GM18517 (cell line): ENCODE results near the gene NDUFC2.
"Not testable (repeated sequence)": the region's sequence is repeated elsewhere in the genome, so short reads cannot be mapped to it uniquely, and the experiment has no call there.

Experiments
- ATAC-seq: cut with Tn5 transposase; IDR thresholded peaks from one replicate; pipeline ENCODE4 v1.9.1; 2021; ENCODE audit warnings: mild to moderate bottlenecking, moderate library complexity; ENCODE audit not compliant: unreplicated experiment

Gene NDUFC2

GRCh38 chr11:78056093-78056492, 23.6 kb downstream of the NDUFC2 start:
- ATAC-seq = no peak

- no peak for ATAC-seq
Measured at GRCh38 chr11:78054971-78055370, 24.7 kb downstream of the NDUFC2 start.

- ATAC-seq = no peak
Measured at GRCh38 chr11:78050964-78051831, 28.5 kb downstream of the NDUFC2 start.

GRCh38 chr11:78049348-78049747, 30.3 kb downstream of the NDUFC2 start:
- ATAC-seq = no peak

- no peak for ATAC-seq
Measured at GRCh38 chr11:78048561-78048960, 31.1 kb downstream of the NDUFC2 start.

- ATAC-seq = no peak
Measured at GRCh38 chr11:78046486-78046854, 33.2 kb downstream of the NDUFC2 start.

- ATAC-seq = no peak
Measured at GRCh38 chr11:78045851-78046485, 33.7 kb downstream of the NDUFC2 start.

- no peak for ATAC-seq
Measured at GRCh38 chr11:78044706-78045105, 35.0 kb downstream of the NDUFC2 start.

- ATAC-seq = no peak
Measured at GRCh38 chr11:78041843-78042440, 37.7 kb downstream of the NDUFC2 start.

GRCh38 chr11:78041380-78041719, 38.3 kb downstream of the NDUFC2 start:
- ATAC-seq = not testable (repeated sequence)

- ATAC-seq = no peak
Measured at GRCh38 chr11:78040691-78041379, 38.8 kb downstream of the NDUFC2 start.

GRCh38 chr11:78039919-78040671, 39.6 kb downstream of the NDUFC2 start:
- peak; percentile 48 for ATAC-seq

- ATAC-seq = peak; percentile 31
Measured at GRCh38 chr11:78039391-78039918, 40.2 kb downstream of the NDUFC2 start.

GRCh38 chr11:78038697-78039313, 40.9 kb downstream of the NDUFC2 start:
- no peak for ATAC-seq

GRCh38 chr11:78037825-78038620, 41.6 kb downstream of the NDUFC2 start:
- no peak for ATAC-seq

- ATAC-seq = no peak
Measured at GRCh38 chr11:78037056-78037455, 42.6 kb downstream of the NDUFC2 start.

- ATAC-seq = no peak
Measured at GRCh38 chr11:78036313-78036712, 43.3 kb downstream of the NDUFC2 start.

GRCh38 chr11:78034623-78035022, 45.0 kb downstream of the NDUFC2 start:
- no peak for ATAC-seq

GRCh38 chr11:78033040-78033439, 46.6 kb downstream of the NDUFC2 start:
- ATAC-seq = no peak
